ENCODE measurements around the gene PPP2R5E.

DNA sequence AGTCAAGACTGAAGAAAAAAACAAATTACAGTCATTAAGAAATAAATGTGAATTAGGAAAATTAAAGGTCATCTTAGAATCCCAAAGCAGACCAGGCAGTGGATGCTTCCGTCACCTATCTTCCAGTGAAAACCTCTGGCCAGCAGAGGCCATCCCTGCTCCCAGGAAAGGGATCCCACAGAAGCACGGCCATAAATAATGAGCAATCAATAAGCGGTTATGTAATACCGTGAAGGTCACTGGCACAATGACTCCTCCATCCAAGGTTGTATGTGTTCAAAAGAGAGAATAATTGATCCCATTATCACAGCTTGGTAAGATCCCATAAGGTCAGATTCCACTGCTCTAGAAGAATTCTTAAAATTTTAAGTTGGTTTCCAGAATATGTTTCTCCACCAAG is 85.7 kb downstream of the PPP2R5E start:
- TF ChIP-seq, protein P1, sequence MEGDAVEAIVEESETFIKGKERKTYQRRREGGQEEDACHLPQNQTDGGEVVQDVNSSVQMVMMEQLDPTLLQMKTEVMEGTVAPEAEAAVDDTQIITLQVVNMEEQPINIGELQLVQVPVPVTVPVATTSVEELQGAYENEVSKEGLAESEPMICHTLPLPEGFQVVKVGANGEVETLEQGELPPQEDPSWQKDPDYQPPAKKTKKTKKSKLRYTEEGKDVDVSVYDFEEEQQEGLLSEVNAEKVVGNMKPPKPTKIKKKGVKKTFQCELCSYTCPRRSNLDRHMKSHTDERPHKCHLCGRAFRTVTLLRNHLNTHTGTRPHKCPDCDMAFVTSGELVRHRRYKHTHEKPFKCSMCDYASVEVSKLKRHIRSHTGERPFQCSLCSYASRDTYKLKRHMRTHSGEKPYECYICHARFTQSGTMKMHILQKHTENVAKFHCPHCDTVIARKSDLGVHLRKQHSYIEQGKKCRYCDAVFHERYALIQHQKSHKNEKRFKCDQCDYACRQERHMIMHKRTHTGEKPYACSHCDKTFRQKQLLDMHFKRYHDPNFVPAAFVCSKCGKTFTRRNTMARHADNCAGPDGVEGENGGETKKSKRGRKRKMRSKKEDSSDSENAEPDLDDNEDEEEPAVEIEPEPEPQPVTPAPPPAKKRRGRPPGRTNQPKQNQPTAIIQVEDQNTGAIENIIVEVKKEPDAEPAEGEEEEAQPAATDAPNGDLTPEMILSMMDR (IDR thresholded peaks at IDR 0.05): no peak
- TF ChIP-seq POLR2A (IDR thresholded peaks at IDR 0.05) (no peak), POLR2AphosphoS5 (IDR thresholded peaks at IDR 0.05) (no peak), EP300 (IDR thresholded peaks at IDR 0.05; ENCODE audit: low read depth) (no peak)

Measured in transverse colon (tissue), 4 donors.